GM12801 (cell line): ENCODE measurements around the gene DOCK1.

ENCODE experiments used
- TF ChIP-seq, protein P1 (sequence below): IDR thresholded peaks from one replicate; pipeline ENCODE4 v1.5.1; 2011; ENCODE audit warnings: control low read depth; ENCODE audit not compliant: insufficient read length; ENCODE audit errors: extremely low read depth

Gene DOCK1

DNA sequence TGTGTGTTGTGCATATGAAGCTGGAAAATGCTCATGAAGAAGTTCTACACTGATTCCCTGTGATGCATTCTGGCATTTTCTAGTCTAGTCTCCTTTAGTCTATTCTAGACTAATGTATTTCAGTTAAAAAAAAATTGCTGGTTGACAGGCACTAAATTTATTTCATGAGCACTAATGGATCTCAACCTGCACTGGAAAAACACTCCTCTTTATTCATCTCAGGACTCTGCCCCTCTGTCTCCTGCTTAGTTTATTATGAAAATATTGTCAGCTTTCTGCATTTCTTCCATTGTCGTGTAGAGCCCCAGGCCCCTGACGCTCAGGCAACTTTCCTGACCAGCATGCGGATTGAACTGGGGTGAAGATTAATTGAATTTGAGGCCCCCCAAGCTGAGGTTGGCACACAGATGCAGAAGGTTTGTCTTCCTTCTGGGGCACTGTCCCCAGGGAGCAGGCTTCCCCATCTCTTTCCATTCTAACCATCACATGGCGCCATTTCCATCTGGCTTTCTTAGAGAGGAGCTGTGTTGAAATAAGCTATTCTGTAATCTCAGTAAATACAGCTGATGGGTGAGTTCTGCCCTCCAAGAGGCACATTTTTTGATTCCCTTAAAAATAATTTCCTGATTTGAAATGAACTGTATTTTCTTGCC is 162.4 kb downstream of the DOCK1 start:
- TF ChIP-seq, protein P1, sequence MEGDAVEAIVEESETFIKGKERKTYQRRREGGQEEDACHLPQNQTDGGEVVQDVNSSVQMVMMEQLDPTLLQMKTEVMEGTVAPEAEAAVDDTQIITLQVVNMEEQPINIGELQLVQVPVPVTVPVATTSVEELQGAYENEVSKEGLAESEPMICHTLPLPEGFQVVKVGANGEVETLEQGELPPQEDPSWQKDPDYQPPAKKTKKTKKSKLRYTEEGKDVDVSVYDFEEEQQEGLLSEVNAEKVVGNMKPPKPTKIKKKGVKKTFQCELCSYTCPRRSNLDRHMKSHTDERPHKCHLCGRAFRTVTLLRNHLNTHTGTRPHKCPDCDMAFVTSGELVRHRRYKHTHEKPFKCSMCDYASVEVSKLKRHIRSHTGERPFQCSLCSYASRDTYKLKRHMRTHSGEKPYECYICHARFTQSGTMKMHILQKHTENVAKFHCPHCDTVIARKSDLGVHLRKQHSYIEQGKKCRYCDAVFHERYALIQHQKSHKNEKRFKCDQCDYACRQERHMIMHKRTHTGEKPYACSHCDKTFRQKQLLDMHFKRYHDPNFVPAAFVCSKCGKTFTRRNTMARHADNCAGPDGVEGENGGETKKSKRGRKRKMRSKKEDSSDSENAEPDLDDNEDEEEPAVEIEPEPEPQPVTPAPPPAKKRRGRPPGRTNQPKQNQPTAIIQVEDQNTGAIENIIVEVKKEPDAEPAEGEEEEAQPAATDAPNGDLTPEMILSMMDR: no peak

DNA sequence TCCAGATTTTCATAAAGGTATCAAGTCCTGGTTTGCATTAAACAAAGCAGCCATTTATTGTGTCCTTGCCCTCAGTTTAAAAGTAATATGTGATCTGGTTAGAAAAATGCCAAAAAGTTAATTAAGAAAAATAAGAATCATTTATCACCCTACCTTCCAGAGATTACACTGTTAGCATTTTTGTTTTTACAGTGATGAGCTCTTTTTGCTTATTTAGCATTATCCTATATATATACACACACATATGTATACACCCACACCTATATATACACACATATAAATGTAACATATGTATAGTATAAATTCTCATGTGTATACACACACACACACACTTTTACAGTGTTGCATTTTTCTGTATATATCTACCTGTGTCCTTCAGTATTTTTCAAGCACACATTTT is 163.3 kb downstream of the DOCK1 start:
- TF ChIP-seq, protein P1: no peak

DNA sequence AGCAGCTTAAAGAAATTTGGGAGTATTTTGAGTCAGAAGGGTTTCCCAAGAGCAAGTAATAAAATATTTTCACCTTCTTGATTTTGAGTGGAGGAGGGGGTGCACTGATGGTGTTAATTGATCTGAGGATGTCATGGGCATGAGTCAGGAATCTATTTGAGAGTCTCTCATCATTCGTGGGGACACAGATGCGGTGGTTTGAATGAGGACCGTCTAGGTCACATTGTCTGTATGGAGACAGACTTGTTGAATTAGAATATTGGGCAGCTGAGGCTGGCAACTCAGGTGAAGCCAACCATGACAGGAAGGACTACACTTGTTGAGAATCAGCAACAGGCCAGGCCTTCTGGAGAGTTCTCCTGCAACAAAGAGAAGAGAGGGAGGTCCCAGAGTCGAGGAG is 164.2 kb downstream of the DOCK1 start:
- TF ChIP-seq, protein P1: no peak

DNA sequence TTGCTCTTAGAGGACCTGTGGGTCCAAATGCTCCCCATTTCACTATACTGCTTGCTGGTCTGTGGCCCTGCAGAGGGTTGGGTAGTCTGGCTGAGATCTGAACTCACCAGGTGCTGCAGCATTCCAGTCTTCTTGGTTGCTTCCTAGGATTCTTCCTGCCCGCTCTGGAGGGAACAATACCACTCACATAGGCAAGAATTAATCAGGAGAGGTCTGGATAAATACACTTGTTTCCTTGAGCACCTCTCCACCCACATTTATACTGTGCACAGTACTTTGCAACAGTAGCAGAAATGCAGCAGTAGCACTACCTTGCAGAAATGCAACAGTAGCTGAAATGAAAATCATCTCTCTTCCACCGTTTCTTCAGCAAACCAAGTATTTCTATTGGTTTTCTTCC is 165.9 kb downstream of the DOCK1 start:
- TF ChIP-seq, protein P1: no peak

DNA sequence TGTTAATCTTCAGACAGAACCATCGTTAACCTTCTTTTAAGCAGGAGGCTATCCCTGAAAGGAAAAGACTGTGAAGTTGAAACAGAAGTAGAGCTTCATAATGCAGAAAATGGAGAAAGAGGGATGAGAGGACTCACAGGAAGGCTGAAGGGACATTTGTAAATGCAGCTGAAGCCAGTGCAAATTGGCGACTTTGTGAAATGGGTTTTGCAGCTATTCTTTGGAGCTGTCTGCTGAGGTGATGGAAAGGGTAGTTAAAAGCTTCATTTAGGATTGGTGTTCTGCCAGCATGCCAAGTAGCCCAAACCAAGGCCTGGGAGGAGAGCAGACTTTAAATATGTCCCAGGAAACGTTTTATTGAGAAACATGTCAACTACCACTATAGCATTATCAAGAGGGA is 168.4 kb downstream of the DOCK1 start:
- TF ChIP-seq, protein P1: no peak

DNA sequence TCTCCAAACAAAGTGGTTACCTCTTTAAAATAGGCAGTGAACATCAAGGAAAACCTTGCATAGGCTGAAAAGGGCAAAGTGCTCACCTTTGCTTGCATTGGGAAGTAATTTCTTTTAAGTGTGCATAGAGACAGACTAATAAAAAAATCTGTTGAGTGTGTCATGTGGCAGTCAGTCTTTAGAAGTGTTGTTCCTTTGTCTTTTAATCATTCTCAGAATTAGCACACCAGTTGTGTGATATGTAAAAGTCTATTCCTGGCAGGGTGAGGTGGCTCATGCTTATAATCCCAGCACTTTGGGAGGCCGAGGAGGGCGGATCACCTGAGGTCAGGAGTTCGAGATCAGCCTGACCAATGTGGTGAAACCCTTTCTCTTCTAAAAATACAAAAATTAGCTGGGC is 174.2 kb downstream of the DOCK1 start:
- TF ChIP-seq, protein P1: no peak

DNA sequence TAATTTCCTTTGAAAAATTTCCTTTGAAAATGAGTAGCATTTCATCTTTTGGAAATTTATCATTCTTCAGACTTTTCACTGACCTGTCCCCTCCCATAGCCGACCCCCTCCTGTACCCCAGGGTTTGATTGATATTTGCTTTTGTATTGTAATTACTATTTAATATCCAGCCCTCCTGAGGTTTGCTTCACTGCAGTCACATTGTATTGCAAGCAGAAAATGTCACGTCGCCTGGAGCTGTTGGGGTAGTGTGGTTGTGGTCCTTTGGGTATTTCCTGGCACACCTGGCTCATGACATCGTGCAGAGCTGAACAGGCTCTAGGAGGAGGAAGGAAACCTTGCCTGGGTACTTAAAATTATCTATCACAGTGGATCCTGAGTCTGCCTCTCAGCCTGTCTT is 175.1 kb downstream of the DOCK1 start:
- TF ChIP-seq, protein P1: no peak

DNA sequence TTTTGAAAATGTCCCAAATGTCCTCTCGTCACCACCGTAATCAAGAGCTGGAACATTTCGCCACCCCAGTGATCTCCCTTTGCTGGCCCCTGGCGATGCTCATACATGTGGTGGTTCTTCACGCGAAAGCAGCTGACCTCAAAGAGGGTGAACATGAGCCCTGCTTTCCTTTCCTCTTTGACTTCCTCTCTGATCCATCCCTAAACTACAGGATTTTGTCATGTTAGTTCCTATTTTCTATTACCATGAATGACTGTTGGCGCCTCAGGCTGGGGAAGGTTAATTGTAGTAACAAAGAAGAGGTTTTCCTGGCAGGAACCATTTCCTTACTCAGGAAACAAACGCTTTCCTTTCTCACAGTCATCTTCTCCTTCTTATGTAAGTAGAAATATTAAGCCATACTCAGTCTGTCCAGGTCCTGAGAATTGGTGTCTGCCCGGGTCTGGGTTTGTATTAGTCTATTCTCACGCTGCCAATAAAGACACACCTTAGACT is 176.7 kb downstream of the DOCK1 start:
- TF ChIP-seq, protein P1: no peak
